Prostate gland (tissue), 2 donors: ENCODE data around the gene SEZ6L2.

Experiments used
- POLR2A ChIP-seq: fragments of 450-650 bp; IDR thresholded peaks from one replicate; pipeline ENCODE4 v1.6.1; 2016; ENCODE audit warnings: antibody characterized with exemption, mild to moderate bottlenecking
- POLR2AphosphoS5 ChIP-seq: sonication (generic); formaldehyde crosslinking; IDR thresholded peaks from one replicate; pipeline ENCODE4 v1.6.1; 2017; ENCODE audit warnings: antibody characterized with exemption
- TF ChIP-seq, protein P1 (sequence below), 4 experiments: fragments of 200-600 bp in 2 of 4; fragments of 450-650 bp in 2 of 4; sonication (generic) in 2 of 4; IDR thresholded peaks; 1 replicate in 3 of 4; 2 replicates in 1 of 4; pipeline ENCODE4 v1.5.1; 2016 to 2019; ENCODE audit warnings: antibody characterized with exemption in 4 of 4, mild to moderate bottlenecking in 2 of 4, moderate library complexity in 2 of 4

DNA sequence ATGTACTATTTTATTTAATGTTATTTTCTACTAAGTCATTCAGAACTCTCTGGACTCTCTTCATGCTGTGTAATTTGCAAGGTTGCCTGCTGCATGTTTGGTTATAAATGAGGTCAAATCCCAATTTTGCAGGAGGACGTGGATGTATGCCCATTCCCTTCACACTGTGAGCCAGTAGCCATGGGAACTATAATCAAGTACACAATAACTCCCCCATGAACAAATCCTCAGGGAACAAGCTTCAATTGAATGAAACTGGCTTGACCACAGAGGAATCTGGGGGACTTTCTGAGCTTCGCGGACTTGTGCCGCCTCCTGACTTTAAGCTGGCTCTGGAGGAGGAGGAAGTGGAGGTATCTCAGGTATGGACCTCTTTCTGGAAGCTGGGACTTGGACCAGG lies 41.3 kb upstream of the SEZ6L2 start:
- TF ChIP-seq, protein P1, sequence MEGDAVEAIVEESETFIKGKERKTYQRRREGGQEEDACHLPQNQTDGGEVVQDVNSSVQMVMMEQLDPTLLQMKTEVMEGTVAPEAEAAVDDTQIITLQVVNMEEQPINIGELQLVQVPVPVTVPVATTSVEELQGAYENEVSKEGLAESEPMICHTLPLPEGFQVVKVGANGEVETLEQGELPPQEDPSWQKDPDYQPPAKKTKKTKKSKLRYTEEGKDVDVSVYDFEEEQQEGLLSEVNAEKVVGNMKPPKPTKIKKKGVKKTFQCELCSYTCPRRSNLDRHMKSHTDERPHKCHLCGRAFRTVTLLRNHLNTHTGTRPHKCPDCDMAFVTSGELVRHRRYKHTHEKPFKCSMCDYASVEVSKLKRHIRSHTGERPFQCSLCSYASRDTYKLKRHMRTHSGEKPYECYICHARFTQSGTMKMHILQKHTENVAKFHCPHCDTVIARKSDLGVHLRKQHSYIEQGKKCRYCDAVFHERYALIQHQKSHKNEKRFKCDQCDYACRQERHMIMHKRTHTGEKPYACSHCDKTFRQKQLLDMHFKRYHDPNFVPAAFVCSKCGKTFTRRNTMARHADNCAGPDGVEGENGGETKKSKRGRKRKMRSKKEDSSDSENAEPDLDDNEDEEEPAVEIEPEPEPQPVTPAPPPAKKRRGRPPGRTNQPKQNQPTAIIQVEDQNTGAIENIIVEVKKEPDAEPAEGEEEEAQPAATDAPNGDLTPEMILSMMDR (IDR thresholded peaks at IDR 0.05), result no peak
- TF ChIP-seq POLR2AphosphoS5 (no peak), POLR2A (no peak)
